Right lobe of liver (tissue), 4 donors: ENCODE results near the gene ZSCAN10.

ENCODE experiments used
- CTCF ChIP-seq, 4 donors: fragments of 200-600 bp in 3 of 4; fragments of 450-650 bp in 1 of 4; IDR thresholded peaks; one replicate each; pipeline versions ENCODE4 v1.5.1 to v1.8.0; 2016 to 2022; ENCODE audit warnings: antibody characterized with exemption in 4 of 4, mild to moderate bottlenecking in 2 of 4
- POLR2A ChIP-seq: fragments of 450-650 bp; IDR thresholded peaks from one replicate; pipeline ENCODE4 v1.6.1; 2017; ENCODE audit warnings: antibody characterized with exemption, mild to moderate bottlenecking
- donor health status: DM: no; HTN: no; CAD: no.
- donor health status: DM: no; HTN: no; CAD: no.
- donor health status: DM: no; HTN: yes; CAD: no.

- TF ChIP-seq CTCF (IDR thresholded peaks at IDR 0.05), result no peak
- no peak for TF ChIP-seq POLR2A
Observed at GRCh38 chr16:3088925-3089716, 10.0 kb downstream of the ZSCAN10 start.
